K562 (cell line): ENCODE data around the gene RBM17. TPM values are rescaled to one million over a fixed set of nuclear protein-coding genes. Genes with fewer than 3 reads are reported as not detected.

Experiments used
- CC2D1A ChIP-seq: fragments of 450-650 bp; IDR thresholded peaks from 2 replicates; pipeline ENCODE4 v1.6.1; 2017; ENCODE audit warnings: mild to moderate bottlenecking
- CSDE1 ChIP-seq, 2 experiments: fragments of 450-650 bp; IDR thresholded peaks; 2 replicates each; pipeline ENCODE4 v1.6.1; 2016; ENCODE audit warnings: mild to moderate bottlenecking in 1 of 2
- FUS ChIP-seq: fragments of 200-400 bp; formaldehyde crosslinking; optimal IDR thresholded peaks from 2 replicates; pipeline ENCODE3; 2017; ENCODE audit warnings: low read depth, low read length
- L3MBTL2 ChIP-seq: fragments of 450-650 bp; IDR thresholded peaks from 2 replicates; pipeline ENCODE4 v1.6.1; 2016; ENCODE audit warnings: mild to moderate bottlenecking, moderate library complexity
- PHB ChIP-seq: fragments of 250-450 bp; sonication (Bioruptor Pico); IDR thresholded peaks from 2 replicates; pipeline ENCODE4 v1.5.0; 2021
- RAD21 ChIP-seq, 2 experiments: fragments of 250-450 bp in 1 of 2; fragments of 450-650 bp in 1 of 2; sonication (Bioruptor Pico) in 1 of 2; formaldehyde crosslinking in 1 of 2; IDR thresholded peaks in 1 of 2; conservative IDR thresholded peaks in 1 of 2; 2 replicates each; pipeline versions ENCODE4 v1.4.0 to v1.8.0; 2020 to 2022; ENCODE audit warnings: mild to moderate bottlenecking in 2 of 2, moderate library complexity in 1 of 2
- RBM22 ChIP-seq: fragments of 200-400 bp; formaldehyde crosslinking; IDR thresholded peaks from 2 replicates; pipeline ENCODE4 v1.6.1; 2018; ENCODE audit warnings: low read length, low read depth; ENCODE audit not compliant: poor library complexity, severe bottlenecking
- RBM25 ChIP-seq: fragments of 200-400 bp; formaldehyde crosslinking; IDR thresholded peaks from 2 replicates; pipeline ENCODE4 v1.6.1; 2018; ENCODE audit warnings: low read length, low read depth, moderate library complexity; ENCODE audit not compliant: severe bottlenecking
- SIRT6 ChIP-seq: IDR thresholded peaks from one replicate; pipeline ENCODE4 v1.6.1; 2012; ENCODE audit warnings: low read depth, mild to moderate bottlenecking, control low read depth, inconsistent platforms, low read length, moderate library complexity
- SREBF2 ChIP-seq: sonication (generic); formaldehyde crosslinking; IDR thresholded peaks from 2 replicates; pipeline ENCODE4 v1.4.0; 2020; ENCODE audit warnings: mild to moderate bottlenecking, missing genetic modification reagents
- ZNF707 ChIP-seq: fragments of 250-450 bp; sonication (Bioruptor Pico); conservative IDR thresholded peaks from 2 replicates; pipeline ENCODE4 v1.8.0; 2022; ENCODE audit warnings: inconsistent platforms, mild to moderate bottlenecking, moderate library complexity
- polyA plus RNA-seq, 8 experiments: library from polyadenylated mRNA; depleted of rRNA in 4 of 8; stranded (reverse) in 5 of 8; unstranded in 3 of 8; fragments of >200 nt; fragmentation: Nextera tagmentation in 2 of 8; fragmentation: Illumina TruSeq in 1 of 8; extraction: Ambion mirVana in 2 of 8; extraction: Trizol in 1 of 8; gene quantifications; 2 replicates each; pipeline versions ENCODE4 v1.2.1 to v1.2.3, GENCODE V29; 2011 to 2014; ENCODE audit warnings: inconsistent platforms in 1 of 8, missing spikeins in 1 of 8
- total RNA-seq, 7 experiments: library from RNA; depleted of rRNA in 6 of 7; stranded (reverse); fragments of >200 nt in 6 of 7; fragmentation: Illumina TruSeq in 2 of 7; extraction: Trizol in 2 of 7; gene quantifications; 2 replicates each; pipeline versions ENCODE4 v1.2.1 to v1.2.3, GENCODE V29; 2011 to 2021; ENCODE audit warnings: low replicate concordance in 1 of 7
- TF ChIP-seq, protein P1 (sequence below): fragments of 200-800 bp; sonication (Bioruptor generic); IDR thresholded peaks from 2 replicates; pipeline ENCODE4 v1.6.1; 2016; ENCODE audit warnings: missing genetic modification characterization, missing compliant biosample characterization
- TF ChIP-seq, protein P2 (sequence below): fragments of 250-450 bp; sonication (Bioruptor Pico); IDR thresholded peaks from 2 replicates; pipeline ENCODE4 v1.4.0; 2020; ENCODE audit warnings: mild to moderate bottlenecking, moderate library complexity
- TF ChIP-seq, protein P3 (sequence below): sonication (generic); formaldehyde crosslinking; IDR thresholded peaks from 2 replicates; pipeline ENCODE4 v1.5.0; 2020; ENCODE audit warnings: missing genetic modification reagents
- TF ChIP-seq, protein P4 (sequence below): fragments of 250-450 bp; sonication (Bioruptor Pico); IDR thresholded peaks from 2 replicates; pipeline ENCODE4 v1.4.0; 2020; ENCODE audit warnings: mild to moderate bottlenecking, moderate library complexity
- TF ChIP-seq, protein P5 (sequence below): fragments of 450-650 bp; IDR thresholded peaks from 2 replicates; pipeline ENCODE4 v1.6.1; 2016; ENCODE audit warnings: missing biosample characterization, missing genetic modification characterization

RBM17 gene
- total and polyA plus RNA-seq, 9 of the 15 experiments (the other 6 are each of a cell fraction or from before 2014, with no cell fraction given) = 23.6 to 217 (median 124) TPM

DNA sequence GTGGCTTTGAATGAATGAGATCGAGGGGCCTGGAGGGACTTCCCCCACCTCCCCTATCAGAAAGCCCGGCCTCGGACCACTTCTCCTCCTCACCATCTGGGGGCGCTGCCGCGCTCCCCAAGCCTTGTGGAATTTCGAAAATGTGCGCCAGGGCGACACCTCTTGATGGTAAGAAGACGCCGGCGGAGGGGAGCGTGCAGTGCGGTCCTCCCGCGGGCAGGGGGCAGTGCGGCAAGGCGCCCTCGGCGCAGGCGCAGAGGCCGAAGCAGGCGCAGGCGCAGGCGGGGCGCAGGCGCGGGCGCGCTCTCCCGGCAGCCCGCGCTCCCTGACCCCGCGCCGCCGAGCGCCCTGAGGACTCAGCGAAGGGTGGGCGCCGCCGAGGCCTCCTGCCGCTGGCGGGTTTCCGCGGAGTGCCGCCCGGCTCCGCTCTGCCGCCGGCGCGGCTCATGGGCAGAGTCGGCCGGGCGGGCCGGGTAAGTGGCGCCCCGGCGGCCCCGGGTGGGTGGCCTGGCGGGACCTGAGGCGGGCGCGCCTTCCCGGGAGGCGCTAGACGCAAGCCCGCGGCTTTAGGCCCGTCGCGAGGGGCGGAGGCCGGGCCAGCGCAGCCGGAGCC, at the start of gene RBM17 (continued):
- TF ChIP-seq, protein P1, sequence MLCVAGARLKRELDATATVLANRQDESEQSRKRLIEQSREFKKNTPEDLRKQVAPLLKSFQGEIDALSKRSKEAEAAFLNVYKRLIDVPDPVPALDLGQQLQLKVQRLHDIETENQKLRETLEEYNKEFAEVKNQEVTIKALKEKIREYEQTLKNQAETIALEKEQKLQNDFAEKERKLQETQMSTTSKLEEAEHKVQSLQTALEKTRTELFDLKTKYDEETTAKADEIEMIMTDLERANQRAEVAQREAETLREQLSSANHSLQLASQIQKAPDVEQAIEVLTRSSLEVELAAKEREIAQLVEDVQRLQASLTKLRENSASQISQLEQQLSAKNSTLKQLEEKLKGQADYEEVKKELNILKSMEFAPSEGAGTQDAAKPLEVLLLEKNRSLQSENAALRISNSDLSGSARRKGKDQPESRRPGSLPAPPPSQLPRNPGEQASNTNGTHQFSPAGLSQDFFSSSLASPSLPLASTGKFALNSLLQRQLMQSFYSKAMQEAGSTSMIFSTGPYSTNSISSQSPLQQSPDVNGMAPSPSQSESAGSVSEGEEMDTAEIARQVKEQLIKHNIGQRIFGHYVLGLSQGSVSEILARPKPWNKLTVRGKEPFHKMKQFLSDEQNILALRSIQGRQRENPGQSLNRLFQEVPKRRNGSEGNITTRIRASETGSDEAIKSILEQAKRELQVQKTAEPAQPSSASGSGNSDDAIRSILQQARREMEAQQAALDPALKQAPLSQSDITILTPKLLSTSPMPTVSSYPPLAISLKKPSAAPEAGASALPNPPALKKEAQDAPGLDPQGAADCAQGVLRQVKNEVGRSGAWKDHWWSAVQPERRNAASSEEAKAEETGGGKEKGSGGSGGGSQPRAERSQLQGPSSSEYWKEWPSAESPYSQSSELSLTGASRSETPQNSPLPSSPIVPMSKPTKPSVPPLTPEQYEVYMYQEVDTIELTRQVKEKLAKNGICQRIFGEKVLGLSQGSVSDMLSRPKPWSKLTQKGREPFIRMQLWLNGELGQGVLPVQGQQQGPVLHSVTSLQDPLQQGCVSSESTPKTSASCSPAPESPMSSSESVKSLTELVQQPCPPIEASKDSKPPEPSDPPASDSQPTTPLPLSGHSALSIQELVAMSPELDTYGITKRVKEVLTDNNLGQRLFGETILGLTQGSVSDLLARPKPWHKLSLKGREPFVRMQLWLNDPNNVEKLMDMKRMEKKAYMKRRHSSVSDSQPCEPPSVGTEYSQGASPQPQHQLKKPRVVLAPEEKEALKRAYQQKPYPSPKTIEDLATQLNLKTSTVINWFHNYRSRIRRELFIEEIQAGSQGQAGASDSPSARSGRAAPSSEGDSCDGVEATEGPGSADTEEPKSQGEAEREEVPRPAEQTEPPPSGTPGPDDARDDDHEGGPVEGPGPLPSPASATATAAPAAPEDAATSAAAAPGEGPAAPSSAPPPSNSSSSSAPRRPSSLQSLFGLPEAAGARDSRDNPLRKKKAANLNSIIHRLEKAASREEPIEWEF (CRISPR knock-in tag) = no peak
- TF ChIP-seq, protein P2, sequence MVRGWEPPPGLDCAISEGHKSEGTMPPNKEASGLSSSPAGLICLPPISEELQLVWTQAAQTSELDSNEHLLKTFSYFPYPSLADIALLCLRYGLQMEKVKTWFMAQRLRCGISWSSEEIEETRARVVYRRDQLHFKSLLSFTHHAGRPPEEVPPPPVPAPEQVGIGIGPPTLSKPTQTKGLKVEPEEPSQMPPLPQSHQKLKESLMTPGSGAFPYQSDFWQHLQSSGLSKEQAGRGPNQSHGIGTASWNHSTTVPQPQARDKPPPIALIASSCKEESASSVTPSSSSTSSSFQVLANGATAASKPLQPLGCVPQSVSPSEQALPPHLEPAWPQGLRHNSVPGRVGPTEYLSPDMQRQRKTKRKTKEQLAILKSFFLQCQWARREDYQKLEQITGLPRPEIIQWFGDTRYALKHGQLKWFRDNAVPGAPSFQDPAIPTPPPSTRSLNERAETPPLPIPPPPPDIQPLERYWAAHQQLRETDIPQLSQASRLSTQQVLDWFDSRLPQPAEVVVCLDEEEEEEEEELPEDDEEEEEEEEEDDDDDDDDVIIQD (CRISPR knock-in tag) = no peak
- no peak for TF ChIP-seq CSDE1 (IDR thresholded peaks at IDR 0.05)
- no peak for TF ChIP-seq SREBF2
- TF ChIP-seq SIRT6 = no peak
- TF ChIP-seq, protein P3, sequence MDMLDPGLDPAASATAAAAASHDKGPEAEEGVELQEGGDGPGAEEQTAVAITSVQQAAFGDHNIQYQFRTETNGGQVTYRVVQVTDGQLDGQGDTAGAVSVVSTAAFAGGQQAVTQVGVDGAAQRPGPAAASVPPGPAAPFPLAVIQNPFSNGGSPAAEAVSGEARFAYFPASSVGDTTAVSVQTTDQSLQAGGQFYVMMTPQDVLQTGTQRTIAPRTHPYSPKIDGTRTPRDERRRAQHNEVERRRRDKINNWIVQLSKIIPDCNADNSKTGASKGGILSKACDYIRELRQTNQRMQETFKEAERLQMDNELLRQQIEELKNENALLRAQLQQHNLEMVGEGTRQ (CRISPR knock-in tag) = no peak
- no peak for TF ChIP-seq PHB (CRISPR knock-in tag)
- TF ChIP-seq CC2D1A = peak; percentile 93
- TF ChIP-seq FUS = no peak
- peak; percentile 92 to 93 for TF ChIP-seq RAD21 (CRISPR knock-in tag; conservative IDR thresholded peaks at IDR 0.05 in 1 of 2, IDR thresholded peaks at IDR 0.05 in 1 of 2)
- TF ChIP-seq, protein P4, sequence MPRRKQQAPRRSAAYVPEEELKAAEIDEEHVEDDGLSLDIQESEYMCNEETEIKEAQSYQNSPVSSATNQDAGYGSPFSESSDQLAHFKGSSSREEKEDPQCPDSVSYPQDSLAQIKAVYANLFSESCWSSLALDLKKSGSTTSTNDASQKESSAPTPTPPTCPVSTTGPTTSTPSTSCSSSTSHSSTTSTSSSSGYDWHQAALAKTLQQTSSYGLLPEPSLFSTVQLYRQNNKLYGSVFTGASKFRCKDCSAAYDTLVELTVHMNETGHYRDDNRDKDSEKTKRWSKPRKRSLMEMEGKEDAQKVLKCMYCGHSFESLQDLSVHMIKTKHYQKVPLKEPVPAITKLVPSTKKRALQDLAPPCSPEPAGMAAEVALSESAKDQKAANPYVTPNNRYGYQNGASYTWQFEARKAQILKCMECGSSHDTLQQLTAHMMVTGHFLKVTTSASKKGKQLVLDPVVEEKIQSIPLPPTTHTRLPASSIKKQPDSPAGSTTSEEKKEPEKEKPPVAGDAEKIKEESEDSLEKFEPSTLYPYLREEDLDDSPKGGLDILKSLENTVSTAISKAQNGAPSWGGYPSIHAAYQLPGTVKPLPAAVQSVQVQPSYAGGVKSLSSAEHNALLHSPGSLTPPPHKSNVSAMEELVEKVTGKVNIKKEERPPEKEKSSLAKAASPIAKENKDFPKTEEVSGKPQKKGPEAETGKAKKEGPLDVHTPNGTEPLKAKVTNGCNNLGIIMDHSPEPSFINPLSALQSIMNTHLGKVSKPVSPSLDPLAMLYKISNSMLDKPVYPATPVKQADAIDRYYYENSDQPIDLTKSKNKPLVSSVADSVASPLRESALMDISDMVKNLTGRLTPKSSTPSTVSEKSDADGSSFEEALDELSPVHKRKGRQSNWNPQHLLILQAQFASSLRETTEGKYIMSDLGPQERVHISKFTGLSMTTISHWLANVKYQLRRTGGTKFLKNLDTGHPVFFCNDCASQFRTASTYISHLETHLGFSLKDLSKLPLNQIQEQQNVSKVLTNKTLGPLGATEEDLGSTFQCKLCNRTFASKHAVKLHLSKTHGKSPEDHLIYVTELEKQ (CRISPR knock-in tag) = no peak
- TF ChIP-seq, protein P5, sequence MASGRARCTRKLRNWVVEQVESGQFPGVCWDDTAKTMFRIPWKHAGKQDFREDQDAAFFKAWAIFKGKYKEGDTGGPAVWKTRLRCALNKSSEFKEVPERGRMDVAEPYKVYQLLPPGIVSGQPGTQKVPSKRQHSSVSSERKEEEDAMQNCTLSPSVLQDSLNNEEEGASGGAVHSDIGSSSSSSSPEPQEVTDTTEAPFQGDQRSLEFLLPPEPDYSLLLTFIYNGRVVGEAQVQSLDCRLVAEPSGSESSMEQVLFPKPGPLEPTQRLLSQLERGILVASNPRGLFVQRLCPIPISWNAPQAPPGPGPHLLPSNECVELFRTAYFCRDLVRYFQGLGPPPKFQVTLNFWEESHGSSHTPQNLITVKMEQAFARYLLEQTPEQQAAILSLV (tag) = no peak
- TF ChIP-seq RBM22 = peak; percentile 54
- TF ChIP-seq ZNF707 = no peak
- TF ChIP-seq RBM25 = peak; percentile 10
- peak; percentile 50 for TF ChIP-seq L3MBTL2
